Activated CD4-positive, alpha-beta T cell treated with anti-CD3 and anti-CD28 coated beads for 1 hour (primary cell): ENCODE data around the gene PACC1.
"Not testable (repeated sequence)": the region's sequence is repeated elsewhere in the genome, so short reads cannot be mapped to it uniquely, and the experiment has no call there.

ENCODE experiments used
- DNase-seq: peaks from one replicate; pipeline ENCODE4 v3.0.0-alpha.2; 2020

PACC1 gene

DNA sequence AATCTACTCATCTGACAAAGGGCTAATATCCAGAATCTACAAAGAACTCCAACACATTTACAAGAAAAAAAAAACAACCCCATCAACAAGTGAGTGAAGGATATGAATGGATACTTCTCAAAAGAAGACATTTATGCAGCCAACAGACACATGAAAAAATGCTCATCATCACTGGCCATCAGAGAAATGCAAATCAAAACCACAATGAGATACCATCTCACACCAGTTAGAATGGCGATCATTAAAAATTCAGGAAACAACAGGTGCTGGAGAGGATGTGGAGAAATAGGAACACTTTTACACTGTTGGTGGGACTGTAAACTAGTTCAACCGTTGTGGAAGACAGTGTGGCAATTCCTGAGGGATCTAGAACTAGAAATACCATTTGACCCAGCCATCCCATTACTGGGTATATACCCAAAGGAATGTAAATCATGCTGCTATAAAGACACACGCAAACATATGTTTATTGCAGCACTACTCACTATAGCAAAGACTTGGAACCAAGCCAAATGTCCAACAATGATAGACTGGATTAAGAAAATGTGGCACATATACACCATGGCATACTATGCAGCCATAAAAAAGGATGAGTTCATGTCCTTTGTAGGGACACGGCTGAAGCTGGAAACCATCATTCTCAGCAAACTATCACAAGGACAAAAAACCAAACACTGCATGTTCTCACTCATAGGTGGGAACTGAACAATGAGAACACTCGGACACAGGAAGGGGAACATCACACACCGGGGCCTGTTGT, 18.8 kb downstream of the PACC1 start:
- DNase-seq = not testable (repeated sequence)

DNA sequence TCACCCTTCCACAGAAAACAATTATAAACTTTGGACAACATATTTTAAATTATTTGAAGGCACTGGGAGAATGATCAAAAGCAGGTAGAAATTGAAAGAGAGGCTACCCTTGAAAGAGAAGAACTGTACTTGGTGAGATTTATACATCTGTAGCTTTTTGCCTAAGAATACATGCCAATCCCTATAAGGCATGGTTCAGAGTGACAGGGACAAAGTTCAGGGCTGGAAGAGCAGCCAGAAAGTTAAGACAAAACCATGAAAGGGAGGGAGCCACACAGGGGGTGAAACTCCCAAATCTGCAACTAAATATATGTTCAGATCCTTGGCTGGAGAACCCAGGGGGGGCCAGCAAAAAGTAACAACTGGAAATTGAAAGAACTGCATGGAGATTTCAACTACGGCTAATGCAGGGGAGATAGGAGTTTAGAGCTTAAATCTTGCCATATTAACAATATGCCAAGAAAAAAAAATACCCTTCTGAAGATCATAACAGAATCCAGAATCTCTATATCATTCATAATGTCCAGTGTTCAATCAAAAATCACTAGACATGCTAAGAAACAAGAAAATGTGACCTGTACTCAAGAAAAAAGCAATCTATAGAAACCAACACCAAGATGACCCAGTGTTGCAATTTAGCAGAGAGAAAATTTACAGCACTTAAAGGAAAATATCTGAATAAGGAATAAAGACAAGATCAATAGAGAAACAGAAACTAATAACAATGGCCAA, 25.5 kb downstream of the PACC1 start:
- no peak for DNase-seq

DNA sequence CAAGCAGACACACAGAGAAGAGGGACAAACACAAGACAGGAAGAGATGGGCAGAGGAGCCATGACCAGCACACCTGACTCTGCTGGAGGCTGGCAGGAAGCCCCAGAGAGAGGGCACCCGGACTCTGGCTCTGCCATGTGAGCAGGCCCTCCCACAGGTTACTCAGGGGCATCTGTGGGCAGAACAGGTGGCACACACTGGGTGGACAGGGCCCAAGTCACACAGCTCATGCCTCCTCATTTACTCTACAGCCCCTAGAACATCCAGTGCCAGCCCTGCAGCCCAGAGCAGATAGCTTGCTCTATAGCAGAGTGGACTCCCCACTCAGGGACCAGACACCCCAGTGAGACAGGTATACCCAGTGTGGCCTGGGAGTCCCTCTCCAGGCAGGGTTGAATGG, 28.7 kb downstream of the PACC1 start:
- DNase-seq = no peak

DNA sequence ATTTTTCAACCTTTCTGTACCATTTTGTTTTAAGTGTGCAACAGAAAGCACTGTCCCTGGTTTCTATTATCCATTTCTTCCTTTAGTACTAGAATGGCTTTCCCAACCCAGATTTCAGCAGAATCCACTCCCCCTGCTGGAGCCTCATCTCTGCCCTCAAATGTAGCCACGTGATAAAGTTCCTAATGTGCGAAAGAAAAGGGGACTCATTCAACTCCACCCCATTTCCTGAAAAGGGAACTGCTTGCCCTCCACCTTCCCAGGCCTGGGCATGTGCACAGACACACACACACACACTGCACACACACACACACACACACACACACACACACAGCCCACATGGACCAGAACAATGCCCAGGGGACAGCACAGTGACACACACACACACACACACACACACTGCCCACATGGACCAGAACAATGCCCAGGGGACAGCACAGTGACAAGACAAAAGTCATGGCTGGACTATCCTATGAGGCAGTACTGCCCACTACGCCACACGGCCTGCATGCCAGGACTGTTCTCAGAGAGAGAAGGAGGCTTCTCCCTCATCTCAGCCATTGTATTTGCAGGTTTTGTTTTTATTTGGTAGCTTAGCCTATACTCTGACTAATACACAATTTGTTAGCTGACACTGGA, 33.2 kb downstream of the PACC1 start:
- no peak for DNase-seq

DNA sequence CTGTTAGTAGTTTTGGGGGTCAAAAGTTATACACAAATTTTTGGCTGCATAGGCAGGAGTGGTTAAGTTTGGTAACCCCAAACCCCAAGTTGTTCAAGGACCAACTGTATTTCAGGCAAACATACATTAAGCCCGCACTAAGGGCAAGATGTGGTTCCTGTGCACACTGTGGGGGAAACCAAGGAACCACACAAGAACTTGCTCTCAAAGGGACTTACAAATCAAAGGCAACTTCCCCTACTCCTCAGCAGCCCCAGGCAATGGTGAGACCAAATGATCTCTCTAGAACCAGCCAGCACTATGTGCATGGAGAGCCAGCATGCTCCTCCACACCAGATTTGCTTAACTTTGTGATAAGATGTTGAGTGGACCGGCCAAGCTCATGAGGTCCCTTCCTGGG, 35.3 kb downstream of the PACC1 start:
- no peak for DNase-seq

DNA sequence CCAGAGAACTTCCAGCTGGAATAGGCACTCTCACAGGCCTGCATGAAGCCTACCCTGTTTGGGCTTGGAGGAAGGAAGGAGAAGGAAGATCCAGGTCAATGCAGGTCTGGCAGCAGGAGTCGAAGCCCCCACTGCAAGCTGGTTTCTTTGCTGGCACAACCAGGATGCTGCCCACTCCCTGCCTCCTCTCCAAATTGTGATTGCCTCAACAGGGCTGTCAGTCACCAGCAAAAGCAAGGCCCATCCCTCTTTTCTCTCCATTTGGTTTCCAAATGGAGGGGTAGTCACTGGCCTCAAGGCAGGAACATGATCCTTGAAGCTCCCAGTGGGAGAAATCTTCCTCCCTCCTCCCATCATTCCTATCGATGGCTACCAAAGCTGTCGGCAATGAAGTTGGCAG, 37.0 kb downstream of the PACC1 start:
- DNase-seq = no peak

DNA sequence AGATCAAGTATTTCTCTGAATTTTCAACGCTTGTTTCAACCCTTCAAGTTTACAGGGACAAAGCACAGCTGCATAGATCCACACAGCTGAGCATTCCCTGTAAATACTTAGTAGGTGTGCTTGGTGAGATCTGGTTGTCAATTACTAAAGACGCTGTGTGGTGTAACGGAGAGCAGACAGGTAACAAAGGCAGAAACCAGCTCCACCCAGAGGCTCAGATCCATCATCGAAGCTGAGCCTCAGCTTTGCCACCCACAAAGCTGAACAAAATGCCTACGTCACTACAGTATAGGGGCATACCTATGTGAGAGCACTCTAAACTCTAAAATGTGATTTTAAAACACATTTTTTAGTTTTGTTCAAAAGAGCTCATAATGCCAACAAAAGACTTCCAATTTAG, 38.7 kb downstream of the PACC1 start:
- DNase-seq = no peak

DNA sequence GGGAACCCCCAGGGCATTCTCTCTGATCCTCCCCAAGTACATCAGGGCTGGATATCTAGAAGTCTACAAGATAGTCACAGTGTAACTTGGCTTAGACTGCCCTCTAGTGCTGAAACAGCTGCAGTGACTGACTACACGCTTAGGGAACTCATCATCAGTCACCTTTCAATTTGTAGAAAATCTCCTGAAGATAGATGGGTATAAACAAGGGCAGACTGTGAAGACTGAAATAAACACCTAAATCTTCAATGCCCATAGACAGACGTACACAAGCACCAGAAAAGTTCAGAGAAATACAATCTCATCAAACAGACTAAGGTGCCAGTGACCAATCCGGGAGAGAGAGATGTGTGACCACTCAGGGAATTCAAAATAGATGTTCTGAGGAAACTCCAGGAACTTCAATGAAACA, 46.6 kb downstream of the PACC1 start:
- peak; percentile 22 for DNase-seq

DNA sequence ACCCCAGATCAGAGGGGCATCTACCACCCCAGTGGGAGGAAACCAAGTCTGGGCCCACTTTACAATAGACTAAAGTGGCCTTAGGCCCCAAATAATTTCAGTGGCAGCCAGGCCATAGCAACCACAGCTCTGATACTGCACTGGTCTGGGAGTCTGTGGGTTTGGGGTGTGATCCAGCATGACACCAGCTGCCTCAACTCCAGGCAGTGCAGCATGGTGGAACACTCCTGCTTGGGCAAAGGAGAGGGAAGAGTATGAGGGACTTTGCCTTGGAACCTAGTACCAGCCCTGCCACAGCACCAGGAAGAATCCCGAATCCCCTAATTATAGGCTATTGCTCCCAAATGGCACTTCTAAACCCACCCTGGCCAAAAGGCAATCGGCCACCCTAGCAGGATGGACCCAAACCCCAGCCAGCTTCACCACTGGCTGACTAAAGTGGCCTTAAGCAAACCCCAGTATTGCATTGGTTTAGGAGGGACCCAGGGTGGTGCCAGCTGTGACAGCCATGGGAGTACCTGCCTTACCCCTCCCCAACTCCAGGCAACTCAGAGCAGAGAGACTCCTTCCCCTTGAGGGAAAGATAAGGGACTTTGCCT, 47.1 kb downstream of the PACC1 start:
- DNase-seq = no peak

DNA sequence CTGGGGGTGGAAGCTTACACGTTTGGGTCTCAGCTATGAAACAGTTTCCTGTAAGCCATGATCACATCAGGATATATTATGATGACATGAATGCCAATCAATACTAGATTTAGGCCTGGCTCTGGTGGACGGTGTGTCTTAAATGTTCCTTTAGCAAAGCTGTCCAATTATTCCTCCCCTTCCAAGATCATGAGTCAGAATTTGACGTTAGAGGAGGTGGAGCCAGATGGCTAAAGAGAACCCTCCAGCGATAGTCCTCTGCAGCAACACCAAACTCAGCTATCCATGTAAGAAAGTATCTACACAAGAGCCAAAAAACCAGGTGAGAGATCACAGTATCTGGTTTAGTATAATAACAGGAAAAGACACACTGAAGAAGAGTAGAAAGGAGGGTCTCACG, 47.8 kb downstream of the PACC1 start:
- DNase-seq = no peak

DNA sequence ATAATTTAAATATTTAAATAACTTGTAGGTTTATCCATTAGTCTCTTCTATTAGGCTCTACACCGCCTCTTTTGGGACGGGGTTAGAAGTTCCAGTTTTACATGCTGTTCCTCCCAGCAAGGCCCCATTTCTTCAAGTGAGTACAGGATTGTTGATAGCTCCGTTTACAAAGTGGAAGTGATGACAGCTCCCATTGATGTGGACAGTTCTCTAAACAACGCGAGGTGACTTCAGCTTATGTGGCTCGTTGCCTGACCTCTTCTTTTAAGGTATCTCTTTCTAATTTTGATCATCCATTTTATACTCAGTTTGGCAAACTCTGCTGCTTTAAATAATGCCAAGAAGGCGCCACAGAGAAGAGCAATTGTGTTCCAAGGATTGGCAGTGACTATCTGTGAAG, 49.7 kb downstream of the PACC1 start:
- no peak for DNase-seq

DNA sequence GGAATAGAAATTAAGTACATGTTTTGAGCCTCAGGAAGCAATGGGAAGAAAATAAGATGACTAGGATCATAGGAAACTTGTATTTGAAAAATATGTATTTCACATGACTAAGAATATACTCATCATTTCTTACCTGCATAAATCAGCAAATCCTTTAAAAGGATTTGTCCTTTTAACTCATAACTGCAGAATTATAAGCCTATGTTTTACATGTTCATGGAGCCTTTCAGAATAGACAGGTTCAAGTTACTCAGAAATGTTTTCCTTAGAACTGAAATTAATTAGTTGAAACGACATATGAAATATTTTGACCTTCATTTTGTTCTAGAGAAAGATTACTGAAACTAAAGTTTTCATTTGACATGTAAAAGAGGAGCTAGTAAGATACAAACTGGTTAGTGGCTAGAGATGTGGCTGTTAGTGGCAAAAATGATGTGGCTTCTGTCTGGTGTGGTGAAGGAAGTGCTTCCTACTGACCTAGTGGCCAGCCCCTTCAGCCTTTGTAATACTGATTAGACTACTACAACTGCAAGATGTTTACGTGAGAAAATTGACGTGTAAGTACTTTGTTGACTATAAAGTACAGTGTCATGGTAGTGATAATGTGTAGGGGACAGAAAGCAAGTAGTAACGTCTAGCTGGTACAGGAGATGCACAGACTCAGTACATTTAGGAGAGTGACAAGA, 54.7 kb downstream of the PACC1 start:
- no peak for DNase-seq

DNA sequence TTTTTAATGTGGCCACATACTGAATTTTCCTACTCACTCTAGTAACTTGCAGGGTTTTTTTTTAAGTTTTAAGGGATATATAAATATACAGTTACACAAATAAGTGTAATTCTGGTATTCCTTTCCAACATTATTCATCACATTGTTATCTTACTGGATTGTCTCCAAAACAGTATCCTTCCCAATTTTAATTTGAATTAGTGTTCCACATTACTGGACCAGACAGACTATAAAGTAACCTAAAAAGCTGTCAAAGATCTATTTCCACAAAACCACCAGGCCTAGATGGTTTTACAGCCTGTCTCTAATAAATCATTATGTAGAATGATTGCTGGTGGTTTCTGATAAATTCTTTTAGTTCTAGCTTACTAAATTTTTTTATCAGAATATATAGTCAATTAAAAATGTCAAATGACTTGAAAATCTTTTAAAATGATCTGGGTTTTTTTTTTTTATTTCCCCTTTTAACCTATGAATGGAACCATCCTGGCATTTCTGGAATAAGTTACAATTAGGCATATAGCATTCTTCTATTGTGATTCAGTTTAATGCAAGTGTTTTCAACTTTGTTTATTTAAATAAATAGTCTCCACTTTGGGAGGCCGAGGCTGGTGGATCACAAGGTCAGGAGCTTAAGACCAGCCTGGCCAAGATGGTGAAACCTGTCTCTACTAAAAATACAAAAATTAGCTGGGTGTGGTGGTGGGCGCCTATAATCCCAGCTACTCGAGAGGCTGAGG, 59.3 kb downstream of the PACC1 start:
- no peak for DNase-seq

DNA sequence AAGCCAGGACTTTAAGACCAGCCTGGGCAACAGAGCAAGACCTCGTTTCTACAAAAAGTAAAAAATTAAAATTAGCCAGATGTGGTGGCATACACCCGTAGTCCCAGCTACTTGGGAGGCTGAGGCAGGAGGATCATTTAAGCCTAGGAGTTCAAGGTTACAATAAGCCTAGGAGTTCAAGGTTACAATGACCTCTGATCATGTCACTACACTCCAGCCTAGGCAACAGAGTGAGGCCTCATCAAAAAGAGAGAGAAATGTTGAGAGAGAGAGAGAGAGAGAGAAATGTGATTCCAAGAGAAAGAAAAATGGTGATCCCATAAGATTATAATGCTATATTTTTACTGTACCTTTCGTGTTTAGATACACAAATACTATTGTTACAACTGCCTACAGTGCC, 60.2 kb downstream of the PACC1 start:
- no peak for DNase-seq

DNA sequence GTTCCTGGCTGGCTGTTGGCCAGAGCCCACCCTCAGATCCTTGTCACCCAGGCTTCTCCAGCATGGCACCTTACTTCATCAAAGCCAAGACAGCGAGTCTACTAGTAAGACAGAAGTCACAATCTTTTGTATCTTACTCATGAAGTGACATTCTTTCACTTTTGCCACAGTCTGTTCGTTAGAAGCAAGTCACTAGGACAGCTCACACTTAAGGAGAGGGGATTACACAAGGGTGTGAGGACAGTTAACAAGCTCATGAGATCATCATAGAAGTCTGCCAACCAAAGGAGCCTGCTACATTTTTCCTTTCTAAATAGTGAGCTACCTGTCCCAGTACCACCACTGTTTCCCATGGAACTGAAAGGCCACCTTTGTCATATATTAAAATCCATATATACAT, 61.5 kb downstream of the PACC1 start:
- DNase-seq = no peak

DNA sequence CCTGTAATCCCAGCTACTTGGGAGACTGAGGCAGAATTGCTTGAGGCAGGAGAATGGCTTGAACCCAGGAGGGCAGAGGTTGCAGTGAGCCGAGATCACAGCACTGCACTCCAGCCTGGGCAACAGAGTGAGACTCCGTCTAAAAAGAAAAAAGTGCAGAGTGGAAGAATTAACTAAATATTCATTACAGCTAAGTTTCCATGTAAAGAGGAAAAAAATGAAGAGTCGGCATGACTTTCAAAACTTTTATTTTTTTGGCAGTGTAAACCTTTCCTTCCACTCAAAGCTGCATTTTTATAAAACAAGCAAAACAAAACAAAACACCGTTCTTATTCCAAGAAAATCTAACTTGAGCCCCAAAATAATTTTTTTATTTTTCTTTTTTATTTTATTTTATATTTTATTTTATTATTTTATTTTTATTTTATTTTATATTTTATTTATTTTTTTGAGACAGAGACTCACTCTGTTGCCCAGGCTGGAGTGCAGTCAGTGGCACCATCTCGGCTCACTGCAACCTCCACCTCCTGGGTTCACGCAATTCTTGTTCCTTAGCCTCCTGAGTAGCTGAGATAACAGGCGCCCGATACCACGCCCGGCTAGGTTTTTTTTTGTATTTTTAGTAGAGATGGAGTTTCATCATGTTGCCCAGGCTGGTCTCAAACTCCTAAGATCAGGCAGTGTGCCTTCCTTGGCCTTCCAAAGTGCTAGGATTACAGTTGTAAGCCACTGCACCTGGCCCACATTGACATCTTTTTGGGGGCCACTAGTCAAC, 62.9 kb downstream of the PACC1 start:
- DNase-seq = no peak

DNA sequence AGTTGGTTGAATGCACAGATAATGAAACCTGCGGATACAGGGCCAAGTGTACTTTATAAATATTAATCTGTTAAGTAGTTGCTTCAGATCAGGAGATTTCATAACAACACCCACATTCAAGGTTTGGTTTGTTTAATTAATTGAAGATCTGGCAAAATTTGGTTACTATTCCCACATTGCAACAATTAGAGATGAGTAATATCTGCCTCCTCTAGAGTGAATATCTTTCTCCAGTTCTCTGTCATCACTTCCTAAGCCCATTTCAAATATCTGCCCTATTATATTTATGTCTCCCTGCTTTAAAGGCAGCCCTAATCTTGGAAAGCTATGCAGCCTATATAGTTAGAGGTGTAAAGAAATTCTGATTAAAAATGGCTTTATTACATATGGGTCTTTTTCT, 68.1 kb downstream of the PACC1 start:
- DNase-seq = no peak

DNA sequence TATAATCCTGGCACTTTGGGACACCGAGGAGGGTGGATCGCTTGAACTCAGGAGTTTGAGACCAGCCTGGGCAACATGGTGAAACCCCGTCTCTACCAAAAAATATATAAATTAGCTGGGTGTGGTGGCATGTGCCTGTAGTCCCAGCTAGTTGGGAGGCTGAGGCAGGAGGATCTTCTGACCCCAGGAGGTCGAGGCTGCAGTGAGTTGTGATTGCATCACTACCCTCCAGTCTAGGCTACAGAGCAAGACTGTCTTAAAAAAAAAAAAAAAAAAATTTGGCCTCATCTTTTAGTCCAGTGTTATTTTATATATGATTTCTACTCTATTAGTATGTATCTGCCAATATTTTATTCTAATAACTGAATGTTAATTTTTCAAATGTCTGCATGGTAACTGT, 69.8 kb downstream of the PACC1 start:
- DNase-seq = no peak

DNA sequence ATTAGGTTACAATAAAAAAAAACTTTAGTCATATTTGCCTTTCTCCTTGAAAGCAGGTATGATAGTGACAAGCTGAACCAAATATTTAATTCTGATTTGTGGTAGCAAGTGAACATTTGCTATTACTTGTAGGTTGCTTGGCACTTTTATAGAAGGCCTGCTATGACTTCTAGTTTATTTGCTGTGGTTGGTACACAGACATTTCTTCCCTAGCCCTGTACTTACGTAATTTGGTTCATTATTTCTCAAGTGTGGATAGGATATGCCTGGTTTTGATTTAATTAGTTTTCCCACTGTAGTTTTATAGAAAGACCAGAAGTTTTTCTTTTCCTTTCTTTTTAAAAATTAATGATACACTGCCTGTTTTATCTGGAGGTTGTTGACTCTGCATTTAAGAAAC, 73.6 kb downstream of the PACC1 start:
- DNase-seq = no peak

DNA sequence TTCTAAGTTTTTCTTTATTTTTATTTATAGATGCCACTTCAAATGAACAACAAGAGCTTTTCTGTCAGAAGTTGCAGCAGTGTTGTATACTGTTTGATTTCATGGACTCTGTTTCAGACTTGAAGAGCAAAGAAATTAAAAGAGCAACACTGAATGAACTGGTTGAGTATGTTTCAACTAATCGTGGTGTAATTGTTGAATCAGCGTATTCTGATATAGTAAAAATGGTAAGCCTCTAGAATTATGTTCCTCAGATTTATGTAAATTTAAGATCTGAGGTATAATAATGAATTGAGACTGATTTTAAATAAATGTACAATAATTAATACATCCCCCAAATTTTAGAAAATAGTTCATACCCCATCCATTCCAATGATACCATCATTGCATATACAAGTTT, 85.6 kb downstream of the PACC1 start:
- DNase-seq = no peak

DNA sequence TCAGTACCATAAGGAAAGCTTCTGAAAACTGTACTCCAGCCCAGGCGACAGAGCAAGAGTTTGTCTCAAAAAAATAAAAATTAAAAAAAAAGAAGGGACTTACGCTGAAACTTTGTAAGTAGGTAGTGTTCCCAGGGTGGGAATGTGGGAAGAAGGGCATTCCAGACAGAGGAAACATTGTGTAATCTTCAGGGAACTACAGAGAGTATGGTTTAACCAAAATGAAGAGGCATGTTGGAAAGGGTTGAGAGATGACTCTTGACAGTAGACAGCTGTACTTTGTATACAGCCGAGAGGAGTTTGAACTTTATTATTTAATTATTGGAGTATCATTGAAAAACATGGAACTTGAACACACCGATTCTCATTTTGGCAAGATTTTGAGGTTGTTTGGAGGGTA, 86.4 kb downstream of the PACC1 start:
- DNase-seq = no peak

DNA sequence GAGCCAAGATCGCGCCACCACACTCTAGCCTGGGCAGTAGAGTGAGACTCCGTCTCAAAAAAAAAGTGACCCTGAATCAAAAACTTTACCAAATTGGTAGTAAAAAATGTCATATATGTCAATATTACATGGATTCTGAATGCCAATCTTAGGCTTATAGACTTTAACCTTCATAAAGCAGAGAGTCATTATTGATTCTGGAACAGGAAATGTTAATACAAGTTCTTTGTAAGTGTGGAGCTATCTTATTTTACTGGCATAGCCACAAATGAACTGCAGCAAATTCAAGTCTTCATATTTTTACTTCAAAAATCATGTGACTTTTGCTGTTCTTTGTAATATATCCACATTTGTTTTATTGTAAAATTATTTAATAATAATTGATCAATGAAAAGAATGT, 88.1 kb downstream of the PACC1 start:
- DNase-seq = no peak
